HepG2 (cell line): Measurements from ENCODE around the gene RPL31. TPM values are rescaled to one million over a fixed set of nuclear protein-coding genes. Genes with fewer than 3 reads are reported as not detected.

ENCODE experiments used
- ATF3 ChIP-seq: sonication (generic); formaldehyde crosslinking; IDR thresholded peaks from 2 replicates; pipeline ENCODE4 v1.4.0; 2020; ENCODE audit warnings: missing genetic modification reagents
- CREBL2 ChIP-seq: sonication (generic); formaldehyde crosslinking; IDR thresholded peaks from 2 replicates; pipeline ENCODE4 v1.8.1; 2023; ENCODE audit warnings: missing genetic modification reagents, mild to moderate bottlenecking, borderline replicate concordance
- CSRNP1 ChIP-seq: sonication (generic); formaldehyde crosslinking; IDR thresholded peaks from 2 replicates; pipeline ENCODE4 v1.8.1; 2023; ENCODE audit warnings: mild to moderate bottlenecking, missing genetic modification reagents
- IRF2 ChIP-seq: IDR thresholded peaks from 2 replicates; pipeline ENCODE4 v1.6.1; 2018; ENCODE audit warnings: missing genetic modification reagents, missing compliant biosample characterization
- MIER3 ChIP-seq: IDR thresholded peaks from 2 replicates; pipeline ENCODE4 v1.6.1; 2016; ENCODE audit warnings: missing compliant biosample characterization, borderline replicate concordance
- NFATC3 ChIP-seq: sonication (generic); formaldehyde crosslinking; IDR thresholded peaks from 2 replicates; pipeline ENCODE4 v1.5.1; 2020; ENCODE audit warnings: mild to moderate bottlenecking, missing genetic modification reagents
- NFKBIZ ChIP-seq: IDR thresholded peaks from 2 replicates; pipeline ENCODE4 v1.6.1; 2018; ENCODE audit warnings: missing genetic modification reagents, missing compliant biosample characterization
- NR2F6 ChIP-seq, 2 experiments: IDR thresholded peaks; 2 replicates each; pipeline ENCODE4 v1.6.1; 2016; ENCODE audit warnings: antibody characterized with exemption in 1 of 2, mild to moderate bottlenecking in 1 of 2
- SMARCC2 ChIP-seq: fragments of 450-650 bp; IDR thresholded peaks from 2 replicates; pipeline ENCODE4 v1.6.1; 2017; ENCODE audit warnings: antibody characterized with exemption, mild to moderate bottlenecking
- ZBTB26 ChIP-seq: IDR thresholded peaks from 2 replicates; pipeline ENCODE4 v1.6.1; 2016; ENCODE audit warnings: missing compliant biosample characterization, missing genetic modification reagents, borderline replicate concordance
- ZBTB4 ChIP-seq: sonication (generic); formaldehyde crosslinking; IDR thresholded peaks from 2 replicates; pipeline ENCODE4 v1.4.0; 2020; ENCODE audit warnings: missing genetic modification reagents, mild to moderate bottlenecking, borderline replicate concordance
- ZNF230 ChIP-seq: sonication (generic); formaldehyde crosslinking; IDR thresholded peaks from 2 replicates; pipeline ENCODE4 v1.4.0; 2020; ENCODE audit warnings: mild to moderate bottlenecking, missing genetic modification reagents
- ZNF326 ChIP-seq: sonication (generic); formaldehyde crosslinking; IDR thresholded peaks from 2 replicates; pipeline ENCODE4 v1.4.0; 2020; ENCODE audit warnings: missing genetic modification reagents, borderline replicate concordance
- ZNF33B ChIP-seq: sonication (generic); formaldehyde crosslinking; IDR thresholded peaks from 2 replicates; pipeline ENCODE4 v1.5.1; 2020; ENCODE audit warnings: mild to moderate bottlenecking, missing genetic modification reagents
- ZNF530 ChIP-seq: sonication (generic); formaldehyde crosslinking; IDR thresholded peaks from 2 replicates; pipeline ENCODE4 v1.5.0; 2020; ENCODE audit warnings: low read depth, mild to moderate bottlenecking, missing genetic modification reagents
- ZNF703 ChIP-seq: sonication (generic); formaldehyde crosslinking; IDR thresholded peaks from 2 replicates; pipeline ENCODE4 v1.5.1; 2020; ENCODE audit warnings: missing genetic modification reagents, mild to moderate bottlenecking, moderate library complexity, borderline replicate concordance
- ZNF737 ChIP-seq: sonication (generic); formaldehyde crosslinking; IDR thresholded peaks from 2 replicates; pipeline ENCODE4 v1.5.0; 2020; ENCODE audit warnings: missing genetic modification reagents, mild to moderate bottlenecking, borderline replicate concordance
- ZNF891 ChIP-seq: sonication (generic); formaldehyde crosslinking; IDR thresholded peaks from 2 replicates; pipeline ENCODE4 v1.5.0; 2020; ENCODE audit warnings: mild to moderate bottlenecking, missing genetic modification reagents
- polyA plus RNA-seq, 8 experiments: library from polyadenylated mRNA; depleted of rRNA in 3 of 8; stranded (reverse) in 7 of 8; unstranded in 1 of 8; fragments of >200 nt; fragmentation: Illumina TruSeq in 4 of 8; extraction: Trizol in 4 of 8; gene quantifications; 2 replicates each; pipeline versions ENCODE4 v1.2.1 to v1.2.3, GENCODE V29; 2011 to 2016; ENCODE audit warnings: low read depth in 4 of 8, missing spikeins in 1 of 8, mixed read lengths in 1 of 8; ENCODE audit not compliant: insufficient read depth in 1 of 8
- total RNA-seq, 5 experiments: library from RNA; depleted of rRNA; stranded (reverse); fragments of >200 nt; fragmentation: Illumina TruSeq; extraction: Trizol; gene quantifications; 2 replicates each; pipeline ENCODE4 v1.2.3, GENCODE V29; 2016; ENCODE audit warnings: low read depth in 1 of 5

Gene RPL31
- total and polyA plus RNA-seq, 2 of the 13 experiments (the other 11 are each of a cell fraction or from before 2014, with no cell fraction given), result 3,331 to 3,582 TPM

GRCh38 chr2:100984892-100985307, 17.2 kb upstream of the RPL31 start (continued):
- TF ChIP-seq CSRNP1 (CRISPR knock-in tag) (no peak), ZNF530 (CRISPR knock-in tag) (no peak), MIER3 (CRISPR knock-in tag) (no peak), NR2F6 (IDR thresholded peaks at IDR 0.05) (no peak), NR2F6 (CRISPR knock-in tag; IDR thresholded peaks at IDR 0.05) (peak; percentile 43; the same call in 1 of the 2 replicates), IRF2 (CRISPR knock-in tag) (0 out of 2 replicates have a peak, but pooled peaks have one; percentile 33), NFATC3 (no peak), ZNF703 (CRISPR knock-in tag) (no peak), ZNF33B (CRISPR knock-in tag) (0 out of 2 replicates have a peak, but pooled peaks have one; percentile 66), ZNF326 (CRISPR knock-in tag) (no peak), ZNF891 (CRISPR knock-in tag) (no peak), NFKBIZ (CRISPR knock-in tag) (0 out of 2 replicates have a peak, but pooled peaks have one; percentile 41), CREBL2 (CRISPR knock-in tag) (no peak), ZNF737 (CRISPR knock-in tag) (no peak), ATF3 (no peak), ZBTB4 (CRISPR knock-in tag) (no peak), ZBTB26 (CRISPR knock-in tag) (0 out of 2 replicates have a peak, but pooled peaks have one; percentile 45), SMARCC2 (no peak), ZNF230 (CRISPR knock-in tag) (no peak)
